MM.1S (cell line): ENCODE data around the gene FAM107A.

Experiments
- CTCF ChIP-seq: fragments of 300-600 bp; sonication (generic); IDR thresholded peaks from 2 replicates; pipeline ENCODE4 v1.5.1; 2016; ENCODE audit warnings: antibody characterized with exemption, low read length, mixed read lengths
- EZH2 ChIP-seq: fragments of 300-600 bp; sonication (generic); optimal IDR thresholded peaks from 2 replicates; pipeline ENCODE3; 2017; ENCODE audit warnings: low read depth, mild to moderate bottlenecking, antibody characterized with exemption, low read length, mixed read lengths

- no peak for TF ChIP-seq EZH2
- TF ChIP-seq CTCF, result no peak
Measured at GRCh38 chr3:58521336-58521670, 55.9 kb downstream of the FAM107A start.
